Cerebellar nuclear complex (tissue), 1 donor: ENCODE measurements around the gene SLC25A24.
"Not testable (repeated sequence)": the region's sequence is repeated elsewhere in the genome, so short reads cannot be mapped to it uniquely, and the experiment has no call there.

Experiments used
- DNase-seq, 2 experiments: peaks; one replicate each; lab custom pipeline; 2025; lab: John Stamatoyannopoulos, UW

Gene SLC25A24

DNA sequence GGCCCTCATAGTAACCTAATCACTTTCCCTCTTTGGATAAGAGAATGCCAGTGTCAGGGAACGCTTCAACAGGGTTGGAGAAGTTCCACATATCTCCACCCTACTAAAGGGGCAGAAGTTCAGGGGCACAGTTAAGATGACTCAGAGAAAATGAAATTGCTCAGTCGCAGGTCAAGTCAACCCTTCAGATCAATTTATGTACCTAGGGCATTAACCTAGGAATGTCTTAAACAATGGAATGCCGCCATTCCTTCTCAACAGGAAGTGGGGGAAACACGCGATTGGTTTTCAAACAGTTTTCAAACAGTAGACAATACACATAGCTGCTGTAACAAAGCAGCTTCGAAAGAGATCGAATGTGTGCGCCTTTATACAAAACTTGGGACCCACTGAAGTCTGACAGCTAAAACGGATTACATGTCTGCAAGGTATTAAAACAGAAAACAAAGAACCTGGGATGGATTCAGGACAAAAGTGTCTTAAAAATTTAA is 897 bp downstream of the SLC25A24 start:
- no peak for DNase-seq

DNA sequence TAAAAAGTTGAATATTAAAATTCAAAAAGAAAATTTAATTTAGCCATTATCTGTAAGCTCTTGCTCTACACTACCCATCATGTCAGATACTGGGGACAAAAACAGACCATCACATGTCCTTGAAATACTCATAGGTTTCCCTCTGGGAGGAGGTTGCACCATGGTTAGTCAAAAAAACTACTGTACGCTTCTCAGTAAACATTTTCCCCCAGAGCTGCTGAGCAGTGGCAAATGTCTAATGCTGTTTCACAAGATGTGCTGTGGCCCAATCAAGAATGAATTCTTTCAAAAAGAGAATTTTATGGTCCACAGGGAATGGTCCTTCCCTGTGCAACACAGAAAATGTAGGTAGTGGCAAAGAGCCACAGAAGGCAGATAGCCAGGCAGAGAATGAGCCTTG is 6.1 kb downstream of the SLC25A24 start:
- DNase-seq, result no peak

DNA sequence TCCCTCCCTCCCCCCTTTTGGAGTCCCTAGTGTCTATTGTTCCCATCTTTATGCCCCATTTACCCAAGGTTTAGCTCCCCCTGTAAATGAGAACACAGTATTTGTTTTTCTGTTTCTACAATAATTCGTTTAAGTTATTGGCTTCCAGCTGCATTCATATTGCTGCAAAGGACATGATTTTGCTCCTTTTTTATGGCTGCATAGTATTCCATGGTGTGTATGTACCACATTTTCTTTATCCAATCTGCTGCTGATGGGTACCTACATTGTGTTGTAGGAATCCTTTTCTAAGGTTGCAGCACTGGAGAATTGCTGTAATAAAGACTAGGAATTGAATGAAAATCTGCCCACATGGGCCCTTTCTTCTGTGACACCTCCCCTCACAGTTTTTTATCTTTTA is 6.8 kb downstream of the SLC25A24 start:
- no peak for DNase-seq

DNA sequence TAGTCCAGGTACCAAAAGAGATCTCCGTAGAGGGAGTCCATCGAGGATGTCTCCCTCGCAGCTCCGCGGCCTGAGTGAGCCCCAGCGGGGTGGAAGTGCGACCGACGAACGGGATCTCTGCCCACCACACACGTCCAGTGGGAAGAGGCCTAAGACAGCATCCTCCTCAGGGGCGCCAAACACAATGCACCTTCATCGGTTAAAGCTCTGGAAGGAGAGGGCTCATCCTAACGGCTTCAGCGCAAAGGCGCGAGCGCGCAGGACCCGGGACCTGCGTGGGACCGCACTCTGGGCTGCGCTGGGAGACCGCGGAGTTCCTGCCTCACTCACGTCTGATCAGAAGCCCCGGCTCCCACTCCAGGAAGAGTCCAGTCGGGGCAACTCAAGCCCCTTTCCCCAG is 7.6 kb downstream of the SLC25A24 start:
- DNase-seq, result no peak

DNA sequence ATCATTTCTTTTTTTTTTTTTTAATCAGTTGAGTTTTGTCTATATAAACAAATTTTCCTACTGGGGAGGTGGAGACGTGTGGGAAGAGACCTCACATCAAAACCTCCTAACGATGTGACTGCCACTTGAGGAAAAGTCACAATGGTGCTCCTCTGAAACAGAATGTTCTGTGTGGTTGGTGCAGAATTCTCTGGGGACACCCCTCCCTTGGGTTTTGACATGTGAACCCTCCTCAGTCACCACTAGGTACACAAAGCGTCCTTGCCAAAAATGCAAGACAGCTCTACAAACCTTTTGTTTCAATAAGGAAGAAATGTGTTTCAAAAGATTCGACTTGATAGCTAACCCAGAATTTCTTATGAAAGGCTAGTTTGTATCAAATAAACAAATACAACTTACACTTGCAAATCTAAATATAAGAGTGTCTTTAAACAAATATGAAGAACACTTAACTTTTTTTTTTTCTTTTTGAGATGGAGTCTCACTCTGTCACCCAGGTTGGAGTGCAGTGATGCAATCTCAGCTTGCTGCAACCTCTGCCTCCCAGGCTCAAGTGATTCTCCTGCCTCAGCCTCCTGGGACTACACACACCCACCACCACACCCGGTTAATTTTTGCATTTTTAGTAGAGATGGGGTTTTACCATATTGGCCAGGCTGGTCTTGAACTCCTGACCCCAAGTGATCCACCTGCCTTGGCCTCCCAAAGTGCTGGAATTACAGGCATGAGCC is 9.3 kb downstream of the SLC25A24 start:
- no peak for DNase-seq

DNA sequence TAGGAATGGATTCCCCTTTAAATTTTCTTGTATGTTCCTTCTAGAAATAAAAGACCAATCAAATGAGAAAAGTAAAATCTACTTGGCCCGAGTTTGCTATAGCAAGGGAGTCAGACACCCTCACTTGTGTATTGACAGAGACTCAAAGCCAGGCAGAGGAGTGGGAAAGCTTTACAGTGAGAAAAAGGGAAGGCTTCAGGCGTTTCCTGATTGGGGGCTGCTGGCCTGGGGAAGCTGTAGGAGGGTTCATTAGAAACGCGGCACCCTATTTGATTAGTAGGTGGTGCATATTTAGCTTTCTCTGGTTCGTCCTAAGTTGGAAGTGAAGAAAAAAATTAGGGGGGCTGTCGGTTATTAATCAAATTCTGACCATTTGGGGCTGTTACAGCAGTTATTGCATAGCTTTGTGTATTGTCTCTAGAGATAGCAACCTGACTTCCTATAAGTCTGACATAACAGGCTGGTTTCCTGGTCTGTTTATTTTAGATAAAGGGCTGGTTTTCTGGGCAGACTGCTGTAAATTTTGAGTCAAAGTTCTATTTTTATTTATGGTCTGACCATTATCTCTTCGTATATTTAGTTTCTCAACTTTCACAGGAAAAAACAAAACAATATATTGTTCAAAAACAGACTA is 10.0 kb downstream of the SLC25A24 start:
- no peak for DNase-seq

DNA sequence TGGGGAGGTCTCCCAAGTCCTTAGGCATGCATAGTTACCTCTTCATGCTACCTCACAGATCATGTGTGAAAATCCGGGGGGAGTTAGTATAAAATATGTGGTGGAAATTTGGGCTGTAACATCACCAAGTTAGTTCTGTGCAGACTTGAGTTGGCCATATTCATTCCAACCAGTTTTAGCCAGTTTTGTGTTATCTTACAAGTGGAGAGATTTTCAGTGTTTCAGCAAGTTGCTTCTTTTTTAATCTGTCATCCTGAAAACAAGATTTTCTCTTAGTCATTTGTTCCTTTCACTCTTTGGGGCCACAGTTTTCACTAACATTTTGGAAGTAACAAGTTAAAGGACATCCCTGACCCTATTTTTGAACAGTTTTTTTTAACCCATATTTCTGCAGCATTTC is 11.3 kb downstream of the SLC25A24 start:
- DNase-seq, result no peak

DNA sequence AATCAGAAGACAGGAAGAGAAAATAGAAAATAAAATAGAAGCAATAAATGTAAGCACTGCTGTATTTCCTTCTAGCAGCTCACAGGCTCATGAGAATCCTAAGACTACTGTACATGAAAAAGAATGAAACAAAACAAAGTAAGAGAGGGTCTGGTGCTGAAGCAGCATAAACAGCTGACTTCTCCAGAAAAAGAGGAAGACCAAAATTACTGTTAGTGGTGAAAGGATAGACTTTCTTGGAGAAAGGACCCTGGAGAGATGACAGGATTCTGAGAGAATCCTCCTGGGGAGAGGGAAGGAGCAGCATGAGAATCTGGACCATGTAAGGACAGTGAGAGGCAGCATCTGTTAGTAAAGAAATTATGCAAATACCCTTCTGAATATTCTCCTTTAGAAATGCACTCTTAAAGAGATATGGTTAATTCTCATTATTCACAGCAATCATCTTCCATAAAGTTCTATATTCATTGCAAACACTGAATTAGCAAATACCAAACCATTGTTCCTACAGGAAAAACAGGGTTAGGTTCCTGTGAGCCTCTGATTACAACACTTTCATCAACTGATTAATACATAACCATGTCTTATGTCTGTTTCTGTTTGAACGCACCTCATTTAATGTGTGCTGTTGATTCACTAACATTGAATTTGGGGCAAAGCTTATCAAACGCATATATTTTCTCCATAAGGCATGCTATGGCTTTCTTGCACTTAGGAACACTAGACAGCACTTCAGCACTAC is 17.0 kb downstream of the SLC25A24 start:
- no peak for DNase-seq

DNA sequence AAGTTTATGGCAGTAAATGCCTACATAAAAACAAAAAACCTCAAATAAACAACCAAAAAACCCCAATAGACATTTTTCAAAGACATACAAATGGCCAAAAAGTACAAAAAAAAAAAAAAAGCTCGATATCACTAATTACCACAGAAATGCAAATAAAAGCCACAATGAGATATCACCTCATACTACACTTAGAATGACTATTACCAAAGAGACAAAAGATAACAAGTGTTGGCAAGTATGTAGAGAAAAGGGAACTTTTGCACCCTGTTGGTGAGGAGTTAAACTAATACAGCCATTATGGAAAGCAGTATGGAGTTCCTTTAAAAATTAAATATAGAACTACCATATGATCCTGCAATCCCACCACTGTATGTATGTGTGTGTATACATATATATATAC is 21.1 kb downstream of the SLC25A24 start:
- DNase-seq, result no peak

DNA sequence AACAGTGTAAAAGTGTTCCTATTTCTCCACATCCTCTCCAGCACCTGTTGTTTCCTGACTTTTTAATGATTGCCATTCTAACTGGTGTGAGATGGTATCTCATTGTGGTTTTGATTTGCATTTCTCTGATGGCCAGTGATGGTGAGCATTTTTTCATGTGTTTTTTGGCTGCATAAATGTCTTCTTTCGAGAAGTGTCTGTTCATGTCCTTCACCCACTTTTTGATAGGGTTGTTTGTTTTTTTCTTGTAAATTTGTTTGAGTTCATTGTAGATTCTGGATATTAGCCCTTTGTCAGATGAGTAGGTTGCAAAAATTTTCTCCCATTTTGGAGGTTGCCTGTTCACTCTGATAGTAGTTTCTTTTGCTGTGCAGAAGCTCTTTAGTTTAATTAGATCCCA is 37.7 kb downstream of the SLC25A24 start:
- DNase-seq, result not testable (repeated sequence)

DNA sequence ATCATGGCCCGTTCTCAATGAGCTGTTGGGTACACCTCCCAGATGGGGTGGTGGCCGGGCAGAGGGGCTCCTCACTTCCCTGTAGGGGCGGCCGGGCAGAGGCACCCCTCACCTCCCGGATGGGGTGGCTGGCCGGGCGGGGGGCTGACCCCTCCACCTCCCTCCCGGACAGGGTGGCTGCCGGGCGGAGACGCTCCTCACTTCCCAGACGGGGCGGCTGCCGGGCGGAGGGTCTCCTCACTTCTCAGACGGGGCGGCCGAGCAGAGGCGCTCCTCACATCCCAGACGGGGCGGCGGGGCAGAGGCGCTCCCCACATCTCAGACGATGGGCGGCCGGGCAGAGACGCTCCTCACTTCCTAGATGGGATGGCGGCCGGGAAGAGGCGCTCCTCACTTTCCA is 40.2 kb downstream of the SLC25A24 start:
- not testable (repeated sequence) for DNase-seq

DNA sequence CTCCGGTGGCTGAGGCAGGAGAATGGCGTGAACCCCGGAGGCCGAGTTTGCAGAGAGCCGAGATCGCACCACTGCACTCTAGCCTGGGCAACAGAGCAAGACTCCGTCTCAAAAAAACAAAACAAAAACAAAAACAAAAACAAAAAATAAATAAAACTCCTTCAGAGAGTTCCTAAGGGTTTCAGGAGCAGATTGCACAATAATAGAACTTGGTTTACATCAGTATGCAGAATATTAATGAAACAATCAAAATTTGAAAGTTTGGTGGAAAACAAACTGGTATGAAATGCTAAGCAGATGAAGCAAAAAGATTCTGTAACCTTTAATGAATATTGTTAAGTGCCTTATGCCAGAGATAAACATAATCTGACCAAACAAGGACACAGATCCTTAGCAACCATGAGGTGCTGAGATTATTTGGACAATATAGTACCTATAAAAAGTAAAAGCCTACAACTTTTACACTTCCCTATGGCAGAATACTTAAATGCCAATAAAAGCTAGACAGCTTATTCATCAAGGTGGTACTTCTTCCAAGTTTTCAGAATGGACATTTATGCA is 41.2 kb downstream of the SLC25A24 start:
- no peak for DNase-seq

DNA sequence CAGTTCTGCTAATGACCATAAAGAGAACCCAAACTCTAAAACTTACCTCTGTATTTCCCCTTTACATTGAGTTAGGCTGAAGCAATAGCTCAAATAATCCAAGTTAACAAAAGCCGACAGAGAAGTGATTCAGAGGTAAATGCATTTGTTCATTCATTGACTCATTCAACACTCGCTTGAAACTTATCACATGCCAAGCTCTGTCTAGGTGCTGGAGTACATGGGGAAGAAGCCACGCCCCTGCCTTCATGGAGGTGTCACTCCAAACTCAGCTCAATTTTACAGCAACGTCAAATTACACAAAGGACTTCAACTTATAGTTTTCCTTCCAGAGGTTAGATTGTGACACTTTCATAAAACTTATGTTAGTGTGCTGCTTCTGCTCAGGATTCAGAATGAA is 45.8 kb downstream of the SLC25A24 start:
- DNase-seq, result no peak

DNA sequence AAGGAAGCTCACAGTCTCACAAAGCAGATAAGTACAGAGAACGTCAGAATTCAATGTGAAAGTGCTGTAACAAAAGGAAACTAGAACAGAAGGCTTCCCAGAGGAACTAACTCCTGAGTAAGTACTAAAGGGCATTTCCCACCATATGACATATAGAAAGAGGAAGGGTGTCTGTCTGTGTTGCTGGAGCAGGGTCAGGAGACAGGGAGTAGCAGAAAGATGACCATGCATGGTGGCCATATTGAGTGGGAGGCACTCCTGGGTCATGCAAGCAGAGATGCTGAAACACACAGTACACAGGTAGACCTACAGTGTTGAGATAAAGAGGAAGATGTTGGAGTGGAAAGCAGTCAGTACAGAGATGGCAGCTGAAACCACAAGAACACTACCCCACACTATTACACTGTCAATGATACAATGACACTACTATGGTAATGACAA is 47.3 kb downstream of the SLC25A24 start:
- no peak for DNase-seq

DNA sequence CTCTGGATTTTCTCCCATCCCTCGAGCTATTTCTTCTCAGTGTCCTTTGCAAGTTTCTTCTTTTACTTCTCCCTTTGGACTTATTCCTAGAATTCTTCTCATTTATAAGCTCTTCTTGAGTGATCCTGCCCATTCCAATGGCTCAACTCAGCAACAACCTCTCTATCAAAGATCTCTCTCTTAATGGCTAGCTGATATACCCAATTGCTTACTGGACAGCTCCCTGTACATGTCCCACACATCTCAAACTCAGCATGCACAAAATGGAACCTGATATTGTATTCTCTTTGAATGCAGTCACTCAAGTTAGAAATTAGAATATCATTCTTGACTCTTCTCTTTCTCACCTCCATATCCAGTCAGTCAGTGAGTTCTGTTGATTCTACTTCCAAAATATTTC is 48.6 kb downstream of the SLC25A24 start:
- DNase-seq, result no peak

DNA sequence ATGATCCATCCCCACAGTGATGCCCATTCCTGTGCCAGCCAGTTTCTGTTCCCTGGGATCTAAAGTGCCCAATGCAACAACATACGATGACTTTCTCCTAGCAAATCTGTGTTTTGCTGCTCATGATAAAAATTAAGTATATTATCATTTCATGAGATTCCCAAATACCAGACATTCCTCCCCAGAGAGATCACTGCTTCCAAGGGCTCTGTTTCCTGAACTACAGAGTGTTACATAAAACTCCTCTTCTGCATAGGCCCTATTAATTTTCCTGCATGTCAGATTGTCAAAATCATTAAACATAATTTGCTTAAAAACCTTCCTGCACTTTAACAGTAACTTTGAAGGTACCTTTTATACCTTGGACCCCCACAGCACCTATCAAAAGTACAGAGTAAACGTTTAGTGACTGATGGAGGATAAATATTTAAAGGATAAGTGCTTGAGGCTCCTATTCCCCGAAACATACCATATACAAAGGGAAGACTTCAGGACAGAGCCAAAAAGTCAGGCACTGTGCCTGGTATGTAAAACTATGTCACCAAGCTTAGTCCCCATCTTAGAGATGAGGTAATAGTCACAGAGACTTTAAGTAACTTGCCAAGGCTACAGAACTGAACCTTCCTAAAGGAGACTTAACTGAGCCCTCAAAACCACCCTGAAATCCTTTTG is 50.2 kb downstream of the SLC25A24 start:
- DNase-seq, result no peak

DNA sequence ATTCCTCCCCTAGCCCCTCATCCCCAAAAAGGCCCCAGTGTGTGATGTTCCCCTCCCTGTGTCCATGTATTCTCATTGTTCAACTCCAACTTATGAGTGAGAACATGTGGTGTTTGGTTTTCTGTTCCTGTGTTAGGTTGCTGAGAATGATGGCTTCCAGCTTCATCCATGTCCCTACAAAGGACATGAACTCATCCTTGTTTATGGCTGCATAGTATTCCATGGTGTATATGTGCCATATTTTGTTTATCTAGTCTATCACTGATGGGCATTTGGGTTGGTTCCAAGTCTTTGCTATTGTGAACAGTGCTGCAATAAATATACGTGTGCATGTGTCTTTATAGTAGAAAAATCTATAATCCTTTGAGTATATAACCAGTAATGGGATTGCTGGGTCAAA is 55.6 kb downstream of the SLC25A24 start:
- not testable (repeated sequence) for DNase-seq

DNA sequence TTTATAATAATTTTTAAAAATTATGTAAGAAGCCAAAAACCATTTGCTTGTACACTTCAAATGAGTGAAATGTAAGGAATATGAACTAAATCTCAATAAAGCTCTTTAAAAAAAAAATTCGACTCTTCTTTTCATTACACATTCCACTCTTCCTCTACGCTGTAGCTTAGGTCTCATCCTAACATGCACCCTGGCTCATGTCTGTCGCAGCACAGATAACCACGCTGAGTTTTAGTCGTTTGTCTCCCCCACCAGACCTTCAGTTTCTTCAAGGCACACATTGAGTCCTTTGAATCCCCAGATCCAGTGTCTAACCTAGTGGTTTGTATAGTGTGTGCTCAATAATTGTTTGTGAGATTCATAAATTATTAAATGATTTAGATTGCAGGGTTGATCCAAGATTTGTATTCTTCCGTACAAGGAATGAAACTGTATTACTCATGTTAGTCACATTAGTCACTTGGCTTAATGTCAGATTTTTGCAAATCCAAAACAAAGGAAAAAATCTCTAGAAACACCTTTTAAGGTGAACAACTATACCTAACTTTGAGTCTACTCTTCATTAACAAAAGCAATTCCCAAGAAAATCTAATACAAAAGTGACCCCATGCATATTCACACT is 57.3 kb downstream of the SLC25A24 start:
- DNase-seq, result no peak

DNA sequence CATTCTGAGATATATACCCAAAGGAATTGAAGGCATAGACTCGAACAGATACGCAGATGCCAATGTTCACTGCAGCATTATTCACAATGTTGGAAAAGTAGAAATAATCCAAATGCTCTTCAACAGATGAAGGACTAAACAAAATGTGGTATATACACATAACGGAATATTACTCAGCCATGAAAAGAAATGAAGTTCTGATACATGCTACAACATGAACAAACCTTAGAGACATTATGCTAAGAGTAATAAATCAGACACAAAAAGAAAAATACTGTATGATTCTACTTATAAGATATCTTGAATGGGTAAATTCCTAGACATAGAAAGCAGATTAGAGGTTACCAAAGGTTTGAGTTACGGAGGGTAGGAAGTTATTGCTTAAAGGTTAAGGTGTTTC is 57.9 kb downstream of the SLC25A24 start:
- no peak for DNase-seq

DNA sequence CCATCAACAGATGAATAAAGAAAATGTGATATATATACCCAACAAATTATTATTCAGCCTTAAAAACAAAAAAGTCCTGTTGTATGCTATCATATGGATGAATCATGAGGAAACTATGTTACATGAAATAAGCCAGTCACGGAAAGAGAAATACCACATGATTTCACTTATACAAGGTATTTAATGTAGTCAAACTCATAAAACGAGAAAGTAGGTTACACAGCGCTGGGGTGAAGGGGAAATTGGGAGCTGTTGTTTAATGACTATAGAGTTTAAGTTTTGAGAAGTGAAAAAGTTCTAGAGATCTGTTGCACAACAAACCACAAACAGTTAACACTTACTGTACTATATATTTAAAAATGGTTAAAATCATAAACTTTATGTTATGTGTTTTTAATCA is 58.5 kb downstream of the SLC25A24 start:
- DNase-seq, result no peak

DNA sequence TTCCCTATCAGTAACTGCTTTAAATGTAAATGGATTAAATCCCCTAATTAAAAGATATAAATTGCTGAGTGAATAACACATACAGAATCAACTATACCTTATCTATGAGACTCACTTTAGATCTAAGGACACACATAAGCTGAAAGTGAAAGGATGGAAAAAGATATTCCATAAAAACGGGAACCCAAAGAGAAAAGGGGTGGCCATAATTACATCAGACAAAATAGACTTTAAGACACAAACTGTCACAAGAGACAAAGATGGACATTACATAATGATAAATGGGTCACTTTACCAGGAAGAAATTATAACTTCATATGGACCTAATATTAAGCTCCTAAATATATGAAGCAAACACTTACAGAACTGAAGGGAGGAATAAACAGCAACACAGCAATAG is 59.2 kb downstream of the SLC25A24 start:
- no peak for DNase-seq

DNA sequence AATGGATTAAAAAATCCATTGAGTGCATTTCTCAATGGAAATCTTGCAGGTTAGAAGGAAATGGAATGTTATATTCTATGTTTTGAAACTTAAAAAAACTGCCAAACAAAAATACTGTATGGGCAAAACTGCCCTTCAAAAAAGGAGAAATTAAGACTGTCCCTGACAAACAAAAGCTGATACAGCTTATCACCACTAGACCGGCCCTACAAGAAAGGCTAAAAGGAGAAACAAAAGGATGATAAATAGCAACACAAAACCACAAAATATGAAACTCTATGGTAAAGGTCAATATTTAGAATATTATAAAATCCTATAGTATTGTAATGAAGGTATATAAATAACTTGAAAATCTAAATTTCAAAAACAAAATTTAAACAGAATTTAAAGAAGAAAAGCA is 60.0 kb downstream of the SLC25A24 start:
- no peak for DNase-seq
